Measurements from ENCODE around the gene UGT1A3. TPM values are rescaled to one million over a fixed set of nuclear protein-coding genes. Genes with fewer than 3 reads are reported as not detected.

Gene UGT1A3
- polyA plus RNA-seq, 1 donor (not counting 4 experiments of a cell fraction or from before 2014, with no cell fraction given): 3.2 TPM

DNA sequence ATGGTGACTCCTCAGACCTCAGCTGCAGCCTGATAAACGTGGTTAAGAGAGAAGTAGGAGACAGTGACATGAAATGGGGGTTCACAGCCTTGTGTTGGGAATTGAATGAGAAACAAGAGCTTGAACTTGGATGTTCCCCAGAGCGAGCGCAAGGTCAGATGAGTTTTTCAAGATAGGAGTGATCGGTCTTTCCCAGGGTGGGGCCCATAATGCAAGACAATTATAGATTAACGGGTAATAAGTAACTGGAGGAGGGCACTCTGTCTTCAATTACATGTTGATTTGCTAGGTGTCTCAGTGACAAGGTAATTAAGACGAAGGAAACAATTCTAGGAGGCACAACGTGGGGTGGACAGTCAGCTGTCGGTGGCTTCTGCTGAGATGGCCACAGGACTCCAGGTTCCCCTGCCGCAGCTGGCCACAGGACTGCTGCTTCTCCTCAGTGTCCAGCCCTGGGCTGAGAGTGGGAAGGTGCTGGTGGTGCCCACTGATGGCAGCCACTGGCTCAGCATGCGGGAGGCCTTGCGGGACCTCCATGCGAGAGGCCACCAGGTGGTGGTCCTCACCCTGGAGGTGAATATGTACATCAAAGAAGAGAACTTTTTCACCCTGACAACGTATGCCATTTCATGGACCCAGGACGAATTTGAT is 16.1 kb upstream of the UGT1A3 start, which contains the start of gene UGT1A5:
Gene UGT1A5 (plus strand): TSS at position 297 of the 651 bp plus-strand sequence. CDS start 85 bp downstream, at position 382.
- no peak within 1 kb of the TSS for H3K4me2 ChIP-seq (ENCODE audit: control insufficient read depth, extremely low read depth, insufficient read depth, low read depth, low read length)

DNA sequence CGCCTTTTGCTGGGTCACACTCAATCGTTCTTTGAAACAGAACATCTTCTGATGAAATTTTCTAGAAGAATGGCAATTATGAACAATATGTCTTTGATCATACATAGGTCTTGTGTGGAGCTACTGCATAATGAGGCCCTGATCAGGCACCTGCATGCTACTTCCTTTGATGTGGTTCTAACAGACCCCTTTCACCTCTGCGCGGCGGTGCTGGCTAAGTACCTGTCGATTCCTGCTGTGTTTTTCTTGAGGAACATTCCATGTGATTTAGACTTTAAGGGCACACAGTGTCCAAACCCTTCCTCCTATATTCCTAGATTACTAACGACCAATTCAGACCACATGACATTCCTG is 15.6 kb upstream of the UGT1A3 start:
- no peak overlapping the region for H3K4me2 ChIP-seq (ENCODE audit: control insufficient read depth, extremely low read depth, insufficient read depth, low read depth, low read length)
- H3K27ac ChIP-seq (ENCODE audit: control insufficient read depth, insufficient read depth, low read length): no peak overlapping the region
- H3K9me1 ChIP-seq (ENCODE audit: control insufficient read depth, extremely low read depth, insufficient read depth, low read length): no peaks in the 10 kb centered on the region
- peaks cover 9% of the 10 kb centered on the region for H3K4me1 ChIP-seq (ENCODE audit: control insufficient read depth, extremely low read depth, insufficient read depth, low read length)
- H3K9ac ChIP-seq (ENCODE audit: control insufficient read depth, extremely low read depth, insufficient read depth, low read length): no peak overlapping the region
- no peak for DNase-seq (ENCODE audit: low read depth, low spot score)
- H3K4me3 ChIP-seq (ENCODE audit: control insufficient read depth in 2 of 3, extremely low read depth in 1 of 3, insufficient read depth in 2 of 3, low read depth in 1 of 3, low read length in 3 of 3): no peak overlapping the region
- no peaks in the 10 kb centered on the region for H4K20me1 ChIP-seq (ENCODE audit: control insufficient read depth, extremely low read depth, insufficient read depth, low read length)
- TF ChIP-seq, protein P1, sequence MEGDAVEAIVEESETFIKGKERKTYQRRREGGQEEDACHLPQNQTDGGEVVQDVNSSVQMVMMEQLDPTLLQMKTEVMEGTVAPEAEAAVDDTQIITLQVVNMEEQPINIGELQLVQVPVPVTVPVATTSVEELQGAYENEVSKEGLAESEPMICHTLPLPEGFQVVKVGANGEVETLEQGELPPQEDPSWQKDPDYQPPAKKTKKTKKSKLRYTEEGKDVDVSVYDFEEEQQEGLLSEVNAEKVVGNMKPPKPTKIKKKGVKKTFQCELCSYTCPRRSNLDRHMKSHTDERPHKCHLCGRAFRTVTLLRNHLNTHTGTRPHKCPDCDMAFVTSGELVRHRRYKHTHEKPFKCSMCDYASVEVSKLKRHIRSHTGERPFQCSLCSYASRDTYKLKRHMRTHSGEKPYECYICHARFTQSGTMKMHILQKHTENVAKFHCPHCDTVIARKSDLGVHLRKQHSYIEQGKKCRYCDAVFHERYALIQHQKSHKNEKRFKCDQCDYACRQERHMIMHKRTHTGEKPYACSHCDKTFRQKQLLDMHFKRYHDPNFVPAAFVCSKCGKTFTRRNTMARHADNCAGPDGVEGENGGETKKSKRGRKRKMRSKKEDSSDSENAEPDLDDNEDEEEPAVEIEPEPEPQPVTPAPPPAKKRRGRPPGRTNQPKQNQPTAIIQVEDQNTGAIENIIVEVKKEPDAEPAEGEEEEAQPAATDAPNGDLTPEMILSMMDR (optimal IDR thresholded peaks at IDR 0.05 in 1 of 3, IDR thresholded peaks at IDR 0.05 in 1 of 3, conservative IDR thresholded peaks at IDR 0.05 in 1 of 3; ENCODE audit: extremely low read depth in 1 of 3, insufficient read depth in 2 of 3, low read length in 3 of 3): no peak
- no peak for TF ChIP-seq EZH2 (IDR thresholded peaks at IDR 0.05; ENCODE audit: low read length)
- H3K79me2 ChIP-seq (ENCODE audit: control insufficient read depth, insufficient read depth, low read length): peaks cover 39% of the 10 kb centered on the region
- no peaks in the 10 kb centered on the region for H3K9me3 ChIP-seq (ENCODE audit: control insufficient read depth, low read depth, low read length)
- dilution Hi-C loops (cut with MboI; ENCODE audit: extremely low pct_ligation_motif_present, low sequenced_read_pairs): no loop called here
- no peaks in the 10 kb centered on the region for H3K27me3 ChIP-seq (ENCODE audit: control insufficient read depth, extremely low read depth, insufficient read depth, low read length)
- peaks cover 3 to 13% of the 10 kb centered on the region in 2 experiments for H3K36me3 ChIP-seq (ENCODE audit: control insufficient read depth in 2 of 2, extremely low read depth in 1 of 2, insufficient read depth in 2 of 2, low read length in 2 of 2)
- FAIRE-seq: no peak
- H2AFZ ChIP-seq (ENCODE audit: control insufficient read depth, low read length): no peak overlapping the region

More for the DNA sequence above, 16.1 kb upstream of the UGT1A3 start, which contains the start of gene UGT1A5:
- Histone ChIP-seq H3K9ac (ENCODE audit: control insufficient read depth, extremely low read depth, insufficient read depth, low read length) (no peak within 1 kb of the TSS), H3K27me3 (ENCODE audit: control insufficient read depth, extremely low read depth, insufficient read depth, low read length) (no peaks in the 10 kb centered on the region), H3K27ac (ENCODE audit: control insufficient read depth, insufficient read depth, low read length) (no peak within 1 kb of the TSS), H4K20me1 (ENCODE audit: control insufficient read depth, extremely low read depth, insufficient read depth, low read length) (no peaks in the 10 kb centered on the region), H3K9me3 (ENCODE audit: control insufficient read depth, low read depth, low read length) (no peaks in the 10 kb centered on the region), H3K79me2 (ENCODE audit: control insufficient read depth, insufficient read depth, low read length) (peaks cover 43% of the 10 kb centered on the region), H3K36me3 (ENCODE audit: control insufficient read depth in 2 of 2, extremely low read depth in 1 of 2, insufficient read depth in 2 of 2, low read length in 2 of 2) (peaks cover 3 to 13% of the 10 kb centered on the region in 2 experiments), H3K9me1 (ENCODE audit: control insufficient read depth, extremely low read depth, insufficient read depth, low read length) (no peaks in the 10 kb centered on the region), H2AFZ (ENCODE audit: control insufficient read depth, low read length) (no peak within 1 kb of the TSS), H3K4me3 (ENCODE audit: control insufficient read depth in 2 of 3, extremely low read depth in 1 of 3, insufficient read depth in 2 of 3, low read depth in 1 of 3, low read length in 3 of 3) (no peak within 1 kb of the TSS), H3K4me1 (ENCODE audit: control insufficient read depth, extremely low read depth, insufficient read depth, low read length) (peaks cover 14% of the 10 kb centered on the region)
- TF ChIP-seq EZH2 (IDR thresholded peaks at IDR 0.05; ENCODE audit: low read length): no peak
- TF ChIP-seq, protein P1 (optimal IDR thresholded peaks at IDR 0.05 in 1 of 3, IDR thresholded peaks at IDR 0.05 in 1 of 3, conservative IDR thresholded peaks at IDR 0.05 in 1 of 3; ENCODE audit: extremely low read depth in 1 of 3, insufficient read depth in 2 of 3, low read length in 3 of 3): no peak
- dilution Hi-C loops (cut with MboI; ENCODE audit: extremely low pct_ligation_motif_present, low sequenced_read_pairs): no loop called here
- FAIRE-seq: no peak
- DNase-seq (ENCODE audit: low read depth, low spot score): no peak
